CD4-positive, alpha-beta T cell treated with Interleukin-4 for 4 hours (primary cell): ENCODE data around the gene ADAMTS10.
"Not testable (repeated sequence)": the region's sequence is repeated elsewhere in the genome, so short reads cannot be mapped to it uniquely, and the experiment has no call there.

Source experiments
- DNase-seq: peaks from one replicate; pipeline ENCODE4 v3.0.0-alpha.2; 2020

The ADAMTS10 gene

GRCh38 chr19:8553729-8554128 is 56.8 kb downstream of the ADAMTS10 start:
- not testable (repeated sequence) for DNase-seq

DNA sequence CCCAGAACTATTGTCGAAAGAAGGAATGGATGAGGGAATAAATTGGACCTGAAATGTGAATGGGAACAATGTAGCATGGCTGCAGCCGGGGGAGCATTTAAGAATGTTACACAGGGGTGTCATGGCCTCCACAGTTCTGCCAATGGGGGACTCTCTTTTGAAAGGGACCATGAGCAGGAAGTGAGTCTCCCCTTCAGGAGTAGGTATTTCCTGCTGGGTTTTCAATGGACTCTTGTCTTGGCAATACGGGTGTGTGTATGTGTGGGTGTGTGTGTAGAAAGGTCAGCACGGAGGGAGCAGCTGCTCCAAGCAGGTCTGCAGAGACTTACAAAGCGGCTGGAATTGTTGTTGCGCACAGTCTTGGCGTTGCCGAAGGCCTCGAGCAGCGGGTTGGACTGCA is 57.7 kb downstream of the ADAMTS10 start:
- DNase-seq: no peak

- DNase-seq: no peak
These were observed 60.4 kb downstream of the ADAMTS10 start for GRCh38 chr19:8550070-8550469.

DNA sequence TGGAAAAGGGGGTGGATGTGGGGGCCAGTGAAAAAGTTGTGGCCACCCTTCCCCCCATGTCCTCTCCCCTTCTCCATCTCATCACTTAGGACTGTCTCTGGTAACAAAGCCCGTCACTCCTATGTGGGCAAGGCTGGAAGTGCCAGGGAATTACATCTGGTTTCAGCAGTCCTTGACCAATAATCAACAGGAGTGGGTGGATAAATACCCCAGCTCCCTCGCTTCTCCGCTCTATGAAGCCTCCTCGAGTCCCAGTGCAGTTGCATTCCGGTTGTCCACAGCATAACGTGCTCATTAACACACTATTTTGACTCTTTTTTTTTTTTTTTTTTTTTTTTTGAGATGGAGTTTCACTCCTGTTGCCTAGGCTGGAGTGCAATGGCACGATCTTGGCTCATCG is 64.8 kb downstream of the ADAMTS10 start:
- no peak for DNase-seq

- DNase-seq: no peak
These were observed 66.3 kb downstream of the ADAMTS10 start for GRCh38 chr19:8544168-8544567.

GRCh38 chr19:8539621-8540149 is 70.8 kb downstream of the ADAMTS10 start:
- DNase-seq: no peak

- no peak for DNase-seq
These were observed 73.4 kb downstream of the ADAMTS10 start for GRCh38 chr19:8537099-8537498.

DNA sequence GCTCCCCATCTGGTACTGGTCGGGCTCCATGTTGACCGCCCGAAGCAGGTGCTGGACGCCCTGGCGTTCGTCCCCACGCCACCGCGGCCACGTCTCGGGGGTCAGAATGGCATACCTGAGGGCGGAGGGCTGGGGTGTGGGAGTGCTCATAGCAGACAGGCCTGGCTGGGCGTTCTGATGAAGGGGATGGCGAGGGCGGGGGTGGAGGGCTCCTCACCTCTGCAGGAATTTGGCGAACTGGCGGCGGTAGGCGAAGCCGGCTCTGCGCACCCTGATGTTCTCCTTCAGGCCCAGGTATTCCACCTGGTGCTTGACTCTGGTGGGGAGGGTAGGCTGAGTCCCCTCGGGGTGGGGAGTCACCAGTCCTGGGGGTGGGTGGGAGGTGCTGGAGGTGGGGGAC is 74.2 kb downstream of the ADAMTS10 start:
- no peak for DNase-seq

- DNase-seq: no peak
These were observed 78.3 kb downstream of the ADAMTS10 start for GRCh38 chr19:8532225-8532624.

DNA sequence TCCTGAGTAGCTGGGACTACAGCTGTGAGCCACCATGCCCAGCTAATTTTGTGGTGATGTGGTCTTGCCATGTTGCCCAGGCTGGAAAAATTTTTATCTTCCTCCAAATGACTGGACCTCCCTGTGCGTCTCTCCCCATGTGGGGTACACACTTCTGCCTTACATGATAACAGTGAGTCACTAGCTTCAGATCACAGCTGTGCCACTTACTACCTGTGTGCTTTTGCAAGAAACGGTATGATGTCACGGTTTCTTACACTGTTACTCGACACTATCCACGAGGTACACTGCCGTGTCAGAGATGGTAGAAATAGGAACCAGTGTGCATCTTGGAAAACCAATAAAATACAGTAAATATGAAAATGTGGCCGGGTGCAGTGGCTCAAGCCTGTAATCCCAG is 79.0 kb downstream of the ADAMTS10 start:
- no peak for DNase-seq
